Kidney tubule cell (primary cell): Measurements from ENCODE around the gene SLC5A10.
A peak's percentile ranks its signal among the peaks of the same experiment; 100 is the strongest.

ENCODE experiments used
- DNase-seq: peaks from one replicate; pipeline ENCODE4 v3.0.0-alpha.2; 2018; ENCODE audit warnings: low spot score

Gene SLC5A10

DNA sequence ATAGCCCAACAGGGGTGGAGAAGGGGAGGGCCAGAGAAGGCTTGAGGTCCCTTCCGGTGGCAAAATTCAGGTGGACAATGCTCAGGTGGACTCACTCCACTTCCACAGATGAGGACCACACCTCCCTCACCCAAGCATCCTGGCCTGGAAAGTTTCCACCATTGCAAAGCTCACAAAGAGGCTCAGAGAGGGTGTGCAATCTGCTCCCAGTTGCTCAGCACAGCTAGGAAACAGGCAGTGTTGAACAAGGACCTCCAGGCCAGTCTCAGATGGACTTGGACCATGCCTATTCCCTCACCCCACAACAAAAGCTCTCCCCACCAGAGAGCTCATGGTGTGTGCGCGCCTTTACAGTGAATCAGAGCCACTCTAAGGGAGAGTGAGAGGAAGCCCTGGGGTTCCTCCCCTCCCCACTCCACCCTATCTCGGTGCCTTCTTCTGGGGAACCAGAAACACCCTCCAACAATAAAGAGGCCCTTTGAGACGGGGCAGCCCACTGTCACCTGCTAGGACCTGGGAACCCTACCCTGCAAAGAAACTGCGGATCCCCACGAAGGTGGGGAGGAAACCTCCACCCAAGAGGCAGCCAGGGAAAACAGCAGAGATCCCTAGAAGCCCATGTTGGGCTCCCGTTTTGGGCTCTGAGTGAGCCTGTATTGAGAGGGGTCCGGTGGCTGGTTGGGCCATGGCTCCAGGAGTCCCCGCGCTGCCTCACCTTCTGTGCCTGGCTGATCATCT lies 51.0 kb downstream of the SLC5A10 start:
- DNase-seq, result peak; percentile 37

- peak; percentile 64 for DNase-seq
Observed at GRCh38 chr17:19003543-19004420, 51.8 kb downstream of the SLC5A10 start.

- peak; percentile 87 for DNase-seq
Observed at GRCh38 chr17:19004421-19005136, 52.6 kb downstream of the SLC5A10 start, which contains the start of gene FAM83G. FAM83G (minus strand) TSS chr17:19004764; CDS start chr17:19004041, 723 bp downstream.

DNA sequence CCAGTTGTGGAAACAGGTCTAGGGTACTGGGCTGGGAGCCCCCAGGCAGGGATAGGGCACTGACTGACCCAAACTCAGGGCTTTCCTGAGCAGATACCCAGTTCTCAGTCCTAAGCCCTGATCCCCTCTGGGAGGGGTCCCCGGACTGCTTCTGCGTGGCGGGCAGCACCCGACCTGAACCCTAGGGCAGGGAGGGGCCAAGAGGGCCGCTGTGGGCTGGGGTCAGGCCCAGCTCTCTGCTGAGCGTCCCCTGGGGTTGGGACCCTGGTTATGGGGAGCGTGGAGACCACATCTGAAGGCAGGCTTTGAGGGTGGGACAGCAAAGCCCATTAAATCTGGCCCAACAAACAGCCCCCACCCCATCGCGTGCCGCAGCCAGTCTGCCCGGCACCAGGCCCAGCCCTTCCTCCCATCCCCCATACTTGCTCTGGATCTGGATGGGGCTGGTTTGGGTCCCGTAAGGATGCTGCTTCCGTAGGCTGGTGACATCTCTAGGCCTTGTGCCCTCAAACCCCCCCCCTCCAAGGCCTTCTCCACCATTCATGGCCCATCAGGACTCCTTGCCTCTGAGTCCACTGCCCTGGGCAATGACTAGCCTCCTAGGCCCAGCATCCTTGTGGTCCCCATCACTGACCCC lies 53.3 kb downstream of the SLC5A10 start:
- no peak for DNase-seq

GRCh38 chr17:19005789-19006430 lies 53.9 kb downstream of the SLC5A10 start:
- no peak for DNase-seq

DNA sequence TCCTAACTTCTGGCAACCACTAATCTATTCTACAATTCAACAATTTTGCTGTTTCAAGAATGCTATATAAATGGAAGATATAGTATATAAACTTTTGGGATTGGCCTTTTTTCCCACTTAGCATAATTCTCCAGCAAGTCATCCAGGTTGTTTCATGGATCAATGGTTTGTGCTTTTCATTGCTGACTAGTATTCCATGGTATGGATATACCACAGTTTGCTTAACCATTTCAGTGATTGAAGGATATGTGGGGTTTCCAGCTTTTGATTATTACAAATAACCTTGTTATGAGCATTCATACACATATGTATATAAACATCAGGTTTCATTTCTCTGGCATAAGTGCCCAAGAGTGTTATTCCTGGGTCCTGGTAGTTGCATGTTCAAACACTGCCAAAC lies 54.7 kb downstream of the SLC5A10 start:
- no peak for DNase-seq

DNA sequence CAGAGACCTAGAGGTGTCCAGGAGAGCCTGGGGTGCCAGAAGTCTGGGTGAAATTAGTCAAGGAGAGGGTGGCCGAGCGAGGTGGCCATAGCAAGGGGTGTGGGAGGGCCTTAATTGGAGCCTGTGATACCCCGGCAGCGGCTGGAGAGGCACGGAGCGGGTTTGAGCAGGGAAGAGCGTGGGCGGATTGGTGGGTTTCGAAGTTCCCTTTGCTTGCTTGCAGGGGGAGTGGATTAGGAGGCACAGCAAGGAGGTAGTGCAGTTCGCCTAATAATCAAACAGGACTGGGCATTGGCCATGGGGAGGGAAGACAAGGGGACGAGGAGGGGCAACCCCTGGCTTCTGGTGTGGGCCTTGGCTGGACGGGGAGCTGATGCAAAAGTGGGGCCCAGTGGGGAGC lies 58.0 kb downstream of the SLC5A10 start:
- no peak for DNase-seq

DNA sequence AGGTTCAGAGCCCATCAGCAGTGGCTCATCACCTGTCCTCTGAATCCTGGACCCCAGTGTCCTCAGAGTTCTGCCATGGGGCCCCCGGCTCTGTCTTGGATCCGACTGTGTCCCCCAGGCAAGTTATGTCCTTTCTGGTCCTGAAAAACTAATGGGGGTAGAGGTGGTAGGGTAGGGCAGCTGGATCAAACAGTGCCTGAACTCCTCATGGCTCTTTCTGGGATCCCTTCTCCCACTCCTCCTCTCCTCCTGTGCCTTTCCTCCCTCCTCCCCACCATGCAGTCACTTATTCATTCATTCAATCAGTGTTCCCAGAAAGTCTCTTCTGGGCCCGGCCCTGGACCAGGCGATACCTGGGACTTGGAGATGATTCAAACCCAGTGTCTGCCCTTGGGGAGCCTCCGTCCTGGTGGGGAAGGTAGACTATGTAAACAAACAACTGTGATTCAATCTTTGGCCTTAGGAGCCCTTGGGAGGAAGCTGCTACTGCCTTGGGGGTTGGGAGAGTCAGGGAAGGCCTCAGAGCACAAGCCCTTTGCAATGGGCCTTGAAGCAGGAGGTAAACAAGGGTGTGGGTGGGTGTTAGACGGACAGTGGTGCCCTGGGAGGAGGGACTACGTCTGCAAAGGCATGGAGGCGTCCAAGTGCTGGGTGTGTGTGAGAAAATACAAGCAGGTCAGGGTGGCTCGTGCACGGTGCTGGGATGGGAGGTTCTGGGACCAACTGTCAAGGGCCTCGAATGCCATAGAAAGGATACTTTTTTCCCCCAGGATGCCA lies 59.0 kb downstream of the SLC5A10 start:
- peak; percentile 52 for DNase-seq

- no peak for DNase-seq
Observed at GRCh38 chr17:19011581-19011980, 59.6 kb downstream of the SLC5A10 start.

DNA sequence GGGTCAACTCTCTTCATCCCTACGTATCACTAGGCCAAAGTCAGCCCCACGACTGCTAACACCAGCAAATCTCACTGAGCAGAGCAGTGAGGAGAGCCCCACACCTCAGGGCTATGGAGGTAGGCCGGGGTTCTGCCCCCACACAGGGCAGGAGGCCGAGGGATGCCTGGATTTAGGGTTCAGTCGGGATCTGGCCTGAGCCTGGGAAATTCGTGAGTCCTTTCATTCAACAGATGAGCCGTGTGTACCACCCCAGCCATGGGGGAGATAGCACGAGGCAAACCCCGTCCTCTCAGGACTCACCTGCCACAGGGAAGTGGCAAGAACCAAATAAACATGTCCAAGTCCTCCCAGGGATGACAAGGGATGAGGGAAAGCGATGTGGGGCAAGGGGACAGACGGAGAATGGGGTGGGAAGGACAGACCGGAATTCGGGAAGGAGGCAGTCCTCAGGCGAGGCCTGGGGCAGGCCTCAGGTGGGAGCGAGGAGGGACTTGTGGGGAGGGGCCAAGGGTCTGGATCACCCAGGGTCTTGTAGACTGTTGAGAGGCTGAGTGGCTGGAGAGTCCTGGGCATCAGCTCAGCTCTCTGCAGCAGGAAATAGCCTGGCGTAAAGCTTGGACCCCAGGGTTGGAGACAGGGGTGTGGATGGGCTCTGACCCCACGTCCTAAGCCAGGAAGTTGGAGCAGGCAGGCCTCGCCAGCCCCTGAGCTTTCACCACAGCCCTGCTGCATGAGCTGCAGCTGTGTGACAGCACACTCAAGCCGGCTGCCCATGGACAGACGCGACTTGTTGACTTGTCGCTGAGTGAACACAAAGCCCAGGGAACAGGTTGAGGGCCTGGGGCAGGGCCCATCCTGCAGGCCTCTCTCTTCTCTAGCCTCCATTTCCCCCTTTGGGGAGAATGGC lies 60.5 kb downstream of the SLC5A10 start:
- no peak for DNase-seq

DNA sequence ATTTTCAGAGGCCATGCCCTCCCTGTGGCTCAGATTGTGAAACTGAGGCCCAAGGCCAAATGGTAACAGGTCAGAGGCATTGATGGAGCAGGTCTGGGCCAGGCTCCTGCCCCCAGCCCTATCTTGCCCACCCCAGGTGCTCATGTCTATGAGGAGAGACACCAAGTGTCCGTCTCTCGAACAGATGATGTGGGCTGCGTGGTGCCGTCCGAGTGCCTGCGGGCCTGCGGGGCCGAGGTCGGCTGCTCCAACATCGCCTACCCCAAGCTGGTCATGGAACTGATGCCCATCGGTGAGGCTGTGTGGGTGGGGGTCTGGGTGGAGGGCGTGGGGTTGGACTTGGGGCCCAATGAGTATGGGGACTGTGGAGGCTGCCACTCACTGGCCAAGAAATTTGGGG lies 61.3 kb downstream of the SLC5A10 start:
- DNase-seq, result no peak

DNA sequence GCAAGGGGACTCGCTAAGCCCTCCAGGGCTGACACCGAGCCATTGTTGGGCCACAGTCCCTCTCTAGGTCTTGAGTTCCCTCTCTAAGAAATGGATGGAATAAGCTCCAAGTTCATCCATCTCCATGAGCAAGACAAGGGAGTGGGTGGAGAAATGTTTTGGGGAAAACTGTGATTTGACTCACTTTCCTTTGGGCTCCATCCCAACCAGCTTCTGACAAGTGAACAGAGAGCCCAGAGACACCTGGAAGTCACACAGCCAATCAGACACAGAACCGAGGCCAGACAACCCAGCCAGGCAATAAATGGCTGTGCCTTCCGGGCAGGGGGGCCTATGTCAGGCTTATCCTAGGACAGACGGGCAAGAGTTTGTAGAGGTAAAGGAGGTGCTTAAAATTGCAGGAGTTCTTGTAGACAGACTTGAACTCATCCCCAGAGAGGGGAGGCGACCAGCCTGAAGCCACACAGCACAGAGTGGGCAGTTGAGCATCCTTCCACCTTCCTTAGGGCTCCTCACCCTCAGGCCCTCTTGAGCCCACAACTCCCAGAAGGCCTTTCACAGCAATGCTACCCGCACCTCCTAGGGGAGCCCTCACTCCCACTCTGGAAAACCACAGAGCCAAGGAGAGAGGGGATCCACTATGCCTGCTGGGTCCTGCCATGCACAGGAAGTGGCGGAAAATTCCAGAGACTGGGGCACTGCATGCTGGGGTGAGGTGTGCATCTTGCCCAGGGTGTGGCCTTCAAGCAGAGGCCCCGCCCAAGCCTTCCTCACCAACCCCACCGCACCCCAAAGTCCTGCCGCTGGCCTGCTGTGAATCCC lies 62.1 kb downstream of the SLC5A10 start:
- no peak for DNase-seq

DNA sequence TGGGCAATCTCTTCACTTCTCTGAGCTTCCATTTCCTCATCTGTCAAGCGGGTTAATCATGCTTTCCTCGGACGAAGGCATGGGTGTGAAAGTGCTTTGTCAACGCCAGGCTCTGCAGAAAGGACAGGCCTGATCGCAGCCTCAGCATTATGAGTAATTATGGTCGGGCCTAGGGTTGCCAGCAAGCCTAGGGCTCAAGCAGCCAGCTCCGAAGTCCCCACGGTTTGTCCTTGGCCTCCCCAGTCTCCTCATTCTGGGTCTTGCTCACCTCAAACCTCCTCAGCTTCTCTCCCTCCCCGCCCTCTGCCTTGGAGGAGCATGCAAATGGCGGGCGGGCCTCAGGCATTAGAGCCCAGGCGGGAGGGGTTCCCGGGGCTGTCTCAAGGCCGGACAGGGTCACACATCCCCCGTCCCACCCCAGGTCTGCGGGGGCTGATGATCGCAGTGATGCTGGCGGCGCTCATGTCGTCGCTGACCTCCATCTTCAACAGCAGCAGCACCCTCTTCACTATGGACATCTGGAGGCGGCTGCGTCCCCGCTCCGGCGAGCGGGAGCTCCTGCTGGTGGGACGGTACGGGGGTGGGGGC lies 62.8 kb downstream of the SLC5A10 start:
- DNase-seq, result no peak

DNA sequence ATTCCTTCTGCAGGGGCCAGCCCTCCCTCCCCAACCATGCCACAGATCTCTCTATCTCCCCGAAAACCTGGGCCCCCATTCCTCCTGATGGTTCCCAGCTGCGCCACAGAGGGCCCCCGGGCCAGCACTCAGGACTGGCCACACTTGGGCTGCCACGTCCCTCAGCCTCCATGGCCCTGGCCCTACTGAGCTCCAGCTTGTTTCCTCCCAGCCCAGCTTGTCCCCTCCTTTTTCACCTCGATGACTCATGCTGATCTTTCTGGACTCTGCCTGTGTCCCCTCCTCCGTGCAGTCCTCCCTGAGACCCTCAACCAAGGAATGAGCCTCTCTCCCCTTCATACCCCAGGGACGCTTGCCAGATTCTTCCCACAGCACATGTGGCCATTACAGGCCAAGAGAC lies 63.5 kb downstream of the SLC5A10 start:
- no peak for DNase-seq

- no peak for DNase-seq
Observed at GRCh38 chr17:19016297-19016696, 64.3 kb downstream of the SLC5A10 start.

DNA sequence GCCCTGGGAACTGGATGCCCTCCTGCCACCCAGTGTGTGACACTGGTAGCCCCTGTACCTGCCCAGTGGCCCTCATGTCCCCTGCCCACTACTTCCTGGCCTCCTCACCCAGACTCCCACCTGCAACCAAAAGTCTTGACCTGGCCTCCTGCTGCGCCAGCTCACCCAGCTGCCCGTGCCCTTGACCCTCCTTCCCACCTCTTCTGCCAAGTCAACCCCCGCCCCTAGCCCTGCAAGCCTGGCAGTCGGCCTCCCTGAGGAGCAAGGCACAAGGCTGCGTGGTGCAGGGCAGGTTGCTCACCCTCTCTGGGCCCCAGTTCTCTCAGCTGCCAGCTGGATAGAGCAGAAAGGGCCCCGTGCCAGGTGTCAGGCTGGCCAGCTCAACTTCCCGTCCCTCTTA lies 64.9 kb downstream of the SLC5A10 start:
- DNase-seq, result no peak

- no peak for DNase-seq
Observed at GRCh38 chr17:19017401-19017800, 65.4 kb downstream of the SLC5A10 start.

DNA sequence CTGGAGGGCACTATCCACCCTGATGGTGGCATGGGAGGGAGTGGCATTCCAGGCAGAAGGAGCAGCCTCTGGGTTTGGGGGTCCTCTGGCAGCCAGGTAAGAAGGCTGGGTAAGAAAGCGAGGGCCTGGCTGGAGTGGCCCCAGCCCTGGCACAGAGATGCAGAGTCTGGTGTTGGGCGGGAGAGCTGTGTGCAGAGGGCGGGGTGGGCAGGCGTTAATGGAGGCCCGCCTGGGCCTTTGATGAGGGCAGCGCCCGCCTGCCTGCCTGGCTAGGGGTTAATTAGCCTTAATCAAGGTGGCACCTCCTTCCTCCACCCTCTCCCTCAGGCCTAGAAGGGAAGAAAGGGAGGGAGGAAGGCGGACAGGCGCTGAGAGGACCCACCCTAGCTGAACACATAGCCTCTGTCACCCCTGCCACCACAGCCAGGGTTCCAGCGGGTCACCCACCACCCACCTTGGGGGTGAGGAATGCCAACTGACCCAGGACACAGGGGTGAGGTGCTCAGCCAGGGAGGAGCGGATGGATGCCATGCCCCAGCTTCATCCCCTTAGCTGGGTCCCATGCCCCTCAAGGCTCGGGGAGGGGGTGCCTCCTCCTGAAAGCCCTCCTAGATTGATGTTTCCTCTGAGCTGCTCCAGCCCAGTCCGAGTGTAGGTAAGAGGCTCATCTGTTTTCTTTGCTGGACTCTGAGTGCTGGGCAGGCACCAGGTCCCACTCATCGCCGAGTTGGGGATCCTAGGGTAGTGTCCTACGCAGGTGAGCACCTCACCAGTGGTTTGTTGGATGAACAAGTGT lies 66.0 kb downstream of the SLC5A10 start:
- DNase-seq, result no peak
